ENCODE measurements around the gene TMEM154.

DNA sequence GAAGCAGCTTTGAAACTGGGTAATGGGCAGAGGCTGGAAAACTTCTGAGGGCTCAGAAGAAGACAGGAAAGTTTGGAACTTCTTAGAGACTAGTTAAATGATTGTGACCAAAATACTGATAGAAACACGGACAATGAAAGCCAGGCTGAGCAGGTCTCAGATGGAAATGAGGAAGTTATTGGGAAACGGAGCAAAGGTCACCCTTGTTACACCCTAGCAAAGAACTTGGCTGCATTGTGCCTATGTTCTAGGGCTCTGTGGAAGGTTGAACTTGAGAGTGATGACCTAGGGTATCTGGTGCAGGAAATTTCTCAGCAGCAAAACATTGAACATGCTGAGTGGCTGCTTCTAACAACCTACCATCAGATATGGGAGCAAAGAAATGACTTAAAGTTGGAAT lies 93.1 kb downstream of the TMEM154 start:
- TF ChIP-seq, protein P1, sequence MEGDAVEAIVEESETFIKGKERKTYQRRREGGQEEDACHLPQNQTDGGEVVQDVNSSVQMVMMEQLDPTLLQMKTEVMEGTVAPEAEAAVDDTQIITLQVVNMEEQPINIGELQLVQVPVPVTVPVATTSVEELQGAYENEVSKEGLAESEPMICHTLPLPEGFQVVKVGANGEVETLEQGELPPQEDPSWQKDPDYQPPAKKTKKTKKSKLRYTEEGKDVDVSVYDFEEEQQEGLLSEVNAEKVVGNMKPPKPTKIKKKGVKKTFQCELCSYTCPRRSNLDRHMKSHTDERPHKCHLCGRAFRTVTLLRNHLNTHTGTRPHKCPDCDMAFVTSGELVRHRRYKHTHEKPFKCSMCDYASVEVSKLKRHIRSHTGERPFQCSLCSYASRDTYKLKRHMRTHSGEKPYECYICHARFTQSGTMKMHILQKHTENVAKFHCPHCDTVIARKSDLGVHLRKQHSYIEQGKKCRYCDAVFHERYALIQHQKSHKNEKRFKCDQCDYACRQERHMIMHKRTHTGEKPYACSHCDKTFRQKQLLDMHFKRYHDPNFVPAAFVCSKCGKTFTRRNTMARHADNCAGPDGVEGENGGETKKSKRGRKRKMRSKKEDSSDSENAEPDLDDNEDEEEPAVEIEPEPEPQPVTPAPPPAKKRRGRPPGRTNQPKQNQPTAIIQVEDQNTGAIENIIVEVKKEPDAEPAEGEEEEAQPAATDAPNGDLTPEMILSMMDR (IDR thresholded peaks at IDR 0.05): no peak
- no peak for TF ChIP-seq POLR2A (IDR thresholded peaks at IDR 0.05)
